ENCODE measurements around the gene ADAT2.

ADAT2 gene

DNA sequence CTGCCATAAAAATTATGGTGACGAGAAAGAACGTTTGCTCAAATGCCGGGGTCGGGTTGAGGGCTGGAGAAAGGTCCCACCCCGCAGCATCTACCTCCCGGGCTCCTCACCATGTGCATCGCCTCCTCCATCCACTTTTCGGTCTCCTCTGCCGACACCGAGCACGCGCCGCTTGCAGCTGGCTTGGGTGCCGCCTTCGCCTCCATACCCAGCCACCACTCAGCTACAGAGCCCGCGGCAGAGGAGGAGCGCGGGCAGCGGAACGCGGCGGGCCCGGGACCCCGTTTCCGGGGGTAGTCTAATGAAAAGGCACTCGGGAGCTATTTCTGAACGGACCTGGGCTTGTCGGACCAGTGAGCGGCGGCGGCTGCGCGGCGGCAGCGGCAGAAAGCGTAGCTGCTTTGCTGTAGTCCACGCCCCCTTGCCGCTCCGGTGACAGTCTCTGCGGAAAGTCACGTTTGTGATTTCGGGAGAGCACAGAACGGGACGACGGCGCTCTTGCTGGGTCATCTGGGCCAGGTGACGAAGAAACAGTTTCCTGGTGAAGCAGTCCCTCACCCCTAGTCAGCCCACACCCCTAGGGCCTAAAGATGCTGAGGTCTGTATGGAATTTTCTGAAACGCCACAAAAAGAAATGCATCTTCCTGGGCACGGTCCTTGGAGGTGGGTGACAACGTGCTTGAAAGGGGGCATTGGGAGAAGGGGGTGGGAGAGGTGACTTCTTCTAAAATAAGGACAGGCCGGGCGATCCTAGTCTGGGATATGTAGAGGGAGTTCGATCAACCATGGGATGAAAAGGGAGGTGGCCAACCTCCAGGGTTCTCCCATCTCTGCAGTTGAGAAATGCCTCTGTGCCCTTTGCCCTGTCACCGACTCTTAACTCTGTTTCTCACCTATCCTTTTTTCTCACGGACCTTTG, at the start of gene ADAT2, which contains the start of gene PEX3:
TSS of gene ADAT2 (minus strand) at position 243 of the 919 bp plus-strand sequence. CDS start at position 206, 37 bp downstream.
TSS of gene PEX3 (plus strand) at position 353 of the 919 bp plus-strand sequence. CDS start at position 591, 238 bp downstream.
- peak within 1 kb of the TSS; percentile 63; the same call in 1 of the 2 replicates for H3K27ac ChIP-seq (ENCODE audit: low read length)
- peak within 1 kb of the TSS; percentile 78 for H3K4me3 ChIP-seq (ENCODE audit: low read length)
- H3F3A ChIP-seq (ENCODE audit: insufficient read depth, low read length) = no peaks in the 10 kb centered on the region
- H2AFZ ChIP-seq (ENCODE audit: low read length) = peak within 1 kb of the TSS; percentile 81
- H3K4me2 ChIP-seq (ENCODE audit: low read depth, low read length) = peak within 1 kb of the TSS; percentile 70
- H3K79me2 ChIP-seq (ENCODE audit: low read length) = peaks cover 19% of the 10 kb centered on the region
- H3K9me3 ChIP-seq (replicated peaks; ENCODE audit: insufficient read depth, low read length) = no peaks in the 10 kb centered on the region
- no peaks in the 10 kb centered on the region; the same call in 1 of the 2 replicates for H3K4me1 ChIP-seq (ENCODE audit: low read length)
- peak; percentile 88 for DNase-seq
- H3K36me3 ChIP-seq (replicated peaks; ENCODE audit: insufficient read depth, low read length) = no peaks in the 10 kb centered on the region
- no peak for TF ChIP-seq EZH2 (optimal IDR thresholded peaks at IDR 0.05; ENCODE audit: low read depth, low read length)
- no peak for TF ChIP-seq EZH2phosphoT487 (IDR thresholded peaks at IDR 0.05; ENCODE audit: low read length)
- TF ChIP-seq, protein P1, sequence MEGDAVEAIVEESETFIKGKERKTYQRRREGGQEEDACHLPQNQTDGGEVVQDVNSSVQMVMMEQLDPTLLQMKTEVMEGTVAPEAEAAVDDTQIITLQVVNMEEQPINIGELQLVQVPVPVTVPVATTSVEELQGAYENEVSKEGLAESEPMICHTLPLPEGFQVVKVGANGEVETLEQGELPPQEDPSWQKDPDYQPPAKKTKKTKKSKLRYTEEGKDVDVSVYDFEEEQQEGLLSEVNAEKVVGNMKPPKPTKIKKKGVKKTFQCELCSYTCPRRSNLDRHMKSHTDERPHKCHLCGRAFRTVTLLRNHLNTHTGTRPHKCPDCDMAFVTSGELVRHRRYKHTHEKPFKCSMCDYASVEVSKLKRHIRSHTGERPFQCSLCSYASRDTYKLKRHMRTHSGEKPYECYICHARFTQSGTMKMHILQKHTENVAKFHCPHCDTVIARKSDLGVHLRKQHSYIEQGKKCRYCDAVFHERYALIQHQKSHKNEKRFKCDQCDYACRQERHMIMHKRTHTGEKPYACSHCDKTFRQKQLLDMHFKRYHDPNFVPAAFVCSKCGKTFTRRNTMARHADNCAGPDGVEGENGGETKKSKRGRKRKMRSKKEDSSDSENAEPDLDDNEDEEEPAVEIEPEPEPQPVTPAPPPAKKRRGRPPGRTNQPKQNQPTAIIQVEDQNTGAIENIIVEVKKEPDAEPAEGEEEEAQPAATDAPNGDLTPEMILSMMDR (IDR thresholded peaks at IDR 0.05; ENCODE audit: low read length) = no peak
- peak within 1 kb of the TSS; percentile 70 for H3K9ac ChIP-seq (ENCODE audit: low read length)
- H4K20me1 ChIP-seq (ENCODE audit: insufficient read depth, low read length) = no peaks in the 10 kb centered on the region
- H3K27me3 ChIP-seq (replicated peaks; ENCODE audit: insufficient read depth, low read length) = no peaks in the 10 kb centered on the region
- no peaks in the 10 kb centered on the region for H3K9me2 ChIP-seq (replicated peaks; ENCODE audit: insufficient read depth, low read length)

DNA sequence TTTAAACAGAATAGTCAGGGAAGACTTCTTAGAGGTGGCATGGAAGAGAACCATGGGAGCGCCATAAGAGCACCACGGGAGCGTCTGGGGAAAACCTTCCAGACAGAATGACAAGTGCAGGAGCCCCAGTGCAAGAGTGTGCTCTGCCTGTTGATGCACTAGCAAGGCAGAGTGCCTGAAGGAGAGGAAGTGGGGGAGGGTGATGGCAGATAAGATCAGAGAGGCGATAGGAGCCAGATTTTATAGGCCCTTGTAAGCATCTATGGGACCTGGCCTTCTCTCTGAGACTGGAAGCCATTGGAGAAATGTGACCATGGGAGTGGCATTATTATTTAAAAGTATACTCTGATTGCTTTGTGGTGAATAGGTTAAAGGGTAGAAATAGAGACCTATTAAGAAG, 47.9 kb upstream of the ADAT2 start:
- H4K20me1 ChIP-seq (ENCODE audit: insufficient read depth, low read length) = no peaks in the 10 kb centered on the region
- no peaks in the 10 kb centered on the region for H3K27me3 ChIP-seq (replicated peaks; ENCODE audit: insufficient read depth, low read length)
- no peak overlapping the region for H3K4me3 ChIP-seq (ENCODE audit: low read length)
- no peaks in the 10 kb centered on the region for H3K9me3 ChIP-seq (replicated peaks; ENCODE audit: insufficient read depth, low read length)
- H3F3A ChIP-seq (ENCODE audit: insufficient read depth, low read length) = no peaks in the 10 kb centered on the region
- H3K9me2 ChIP-seq (replicated peaks; ENCODE audit: insufficient read depth, low read length) = no peaks in the 10 kb centered on the region
- H3K36me3 ChIP-seq (replicated peaks; ENCODE audit: insufficient read depth, low read length) = no peaks in the 10 kb centered on the region
- no peaks in the 10 kb centered on the region for H3K4me1 ChIP-seq (ENCODE audit: low read length)
- TF ChIP-seq EZH2 (optimal IDR thresholded peaks at IDR 0.05; ENCODE audit: low read depth, low read length) = no peak
- TF ChIP-seq, protein P1 (IDR thresholded peaks at IDR 0.05; ENCODE audit: low read length) = no peak
- TF ChIP-seq EZH2phosphoT487 (IDR thresholded peaks at IDR 0.05; ENCODE audit: low read length) = no peak
- no peak overlapping the region for H3K9ac ChIP-seq (ENCODE audit: low read length)
- H3K79me2 ChIP-seq (ENCODE audit: low read length) = no peaks in the 10 kb centered on the region
- H2AFZ ChIP-seq (ENCODE audit: low read length) = no peak overlapping the region
- no peak for DNase-seq
- H3K27ac ChIP-seq (ENCODE audit: low read length) = no peak overlapping the region
- no peak overlapping the region for H3K4me2 ChIP-seq (ENCODE audit: low read depth, low read length)

DNA sequence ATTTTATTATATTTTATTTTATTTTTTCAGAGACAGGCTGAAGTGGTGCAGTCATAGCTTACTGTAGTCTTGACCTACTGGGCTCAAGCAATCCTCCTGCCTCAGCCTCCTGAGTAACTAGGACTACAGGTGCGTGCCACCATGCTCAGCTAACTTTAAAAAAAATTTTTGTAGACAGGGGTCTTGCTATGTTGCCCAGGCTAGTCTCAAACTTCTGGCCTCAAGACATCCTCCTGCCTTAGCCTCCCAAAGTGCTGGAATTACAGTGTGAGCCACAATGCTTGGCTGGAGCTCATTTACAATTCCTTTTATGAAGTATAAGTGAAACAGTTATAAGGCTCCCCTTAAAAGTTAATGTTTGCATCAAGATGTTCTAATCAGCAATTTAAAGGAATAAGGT, 46.5 kb upstream of the ADAT2 start:
- no peaks in the 10 kb centered on the region for H3K4me1 ChIP-seq (ENCODE audit: low read length)
- H2AFZ ChIP-seq (ENCODE audit: low read length) = no peak overlapping the region
- TF ChIP-seq, protein P1 (IDR thresholded peaks at IDR 0.05; ENCODE audit: low read length) = no peak
- TF ChIP-seq EZH2 (optimal IDR thresholded peaks at IDR 0.05; ENCODE audit: low read depth, low read length) = no peak
- TF ChIP-seq EZH2phosphoT487 (IDR thresholded peaks at IDR 0.05; ENCODE audit: low read length) = no peak
- no peak for DNase-seq
- H3K9me3 ChIP-seq (replicated peaks; ENCODE audit: insufficient read depth, low read length) = no peaks in the 10 kb centered on the region
- no peaks in the 10 kb centered on the region for H4K20me1 ChIP-seq (ENCODE audit: insufficient read depth, low read length)
- no peaks in the 10 kb centered on the region for H3K36me3 ChIP-seq (replicated peaks; ENCODE audit: insufficient read depth, low read length)
- H3K4me2 ChIP-seq (ENCODE audit: low read depth, low read length) = no peak overlapping the region
- no peaks in the 10 kb centered on the region for H3K27me3 ChIP-seq (replicated peaks; ENCODE audit: insufficient read depth, low read length)
- no peak overlapping the region for H3K27ac ChIP-seq (ENCODE audit: low read length)
- no peaks in the 10 kb centered on the region for H3F3A ChIP-seq (ENCODE audit: insufficient read depth, low read length)
- H3K4me3 ChIP-seq (ENCODE audit: low read length) = no peak overlapping the region
- no peaks in the 10 kb centered on the region for H3K79me2 ChIP-seq (ENCODE audit: low read length)
- H3K9me2 ChIP-seq (replicated peaks; ENCODE audit: insufficient read depth, low read length) = no peaks in the 10 kb centered on the region
- no peak overlapping the region for H3K9ac ChIP-seq (ENCODE audit: low read length)
